Activated T-helper 2 cell treated with anti-CD3 and anti-CD28 coated beads, Interferon-gamma antibody, Interleukin-2, Interleukin-4, amounts not matched to agents 10 μg/mL and 5 μg/mL and 100 μg/mL, durations not matched to agents 14 hours and 24 hours and 36 hours (primary cell): Measurements from ENCODE around the gene RREB1. TPM values are rescaled to one million over a fixed set of nuclear protein-coding genes. Genes with fewer than 3 reads are reported as not detected.

Experiments
- DNase-seq: peaks from one replicate; pipeline ENCODE4 v3.0.0; 2021; ENCODE audit warnings: low spot score
- H3K27ac Mint-ChIP-seq: one replicate; pipeline ENCODE4 v1.8.0; 2021; ENCODE audit warnings: mixed read lengths
- H3K27me3 Mint-ChIP-seq: one replicate; pipeline ENCODE4 v1.8.0; 2021; ENCODE audit warnings: low read depth, mixed read lengths
- H3K36me3 Mint-ChIP-seq: one replicate; pipeline ENCODE4 v1.8.0; 2021; ENCODE audit warnings: low read depth, mixed read lengths
- H3K4me1 Mint-ChIP-seq: one replicate; pipeline ENCODE4 v1.8.0; 2021; ENCODE audit warnings: low read depth, mixed read lengths
- H3K4me3 Mint-ChIP-seq: one replicate; pipeline ENCODE4 v1.8.0; 2021; ENCODE audit warnings: low read depth, mild to moderate bottlenecking, moderate library complexity, mixed read lengths
- H3K9me3 Mint-ChIP-seq: one replicate; pipeline ENCODE4 v1.8.0; 2021; ENCODE audit warnings: mixed read lengths
- intact Hi-C: fragments of 100-400 bp; cut with micrococcal nuclease; formaldehyde crosslinking; loops from one replicate; pipeline ENCODE4 v1.15.1; 2023
- total RNA-seq: library from RNA; stranded (reverse); gene quantifications from 2 replicates; pipeline ENCODE4 v1.2.3, GENCODE V29; 2022

The RREB1 gene
- total RNA-seq, 1 donor from 2014 or later, result 23.1 TPM

- H3K27ac Mint-ChIP-seq, result no peak overlapping the region
- H3K9me3 Mint-ChIP-seq, result no peaks in the 10 kb centered on the region
- intact Hi-C loops, result no loop called here
- H3K36me3 Mint-ChIP-seq, result peaks cover 38% of the 10 kb centered on the region
- peaks cover 9% of the 10 kb centered on the region for H3K4me1 Mint-ChIP-seq
- H3K27me3 Mint-ChIP-seq, result no peaks in the 10 kb centered on the region
- no peak for DNase-seq
- H3K4me3 Mint-ChIP-seq, result no peak overlapping the region
Measured at GRCh38 chr6:7222197-7222596, 114.4 kb downstream of the RREB1 start.

- H3K9me3 Mint-ChIP-seq, result no peaks in the 10 kb centered on the region
- intact Hi-C loops, result no loop called here
- no peaks in the 10 kb centered on the region for H3K27me3 Mint-ChIP-seq
- no peak for DNase-seq
- peaks cover 4% of the 10 kb centered on the region for H3K4me1 Mint-ChIP-seq
- H3K36me3 Mint-ChIP-seq, result peaks cover 59% of the 10 kb centered on the region
- H3K27ac Mint-ChIP-seq, result no peak overlapping the region
- H3K4me3 Mint-ChIP-seq, result no peak overlapping the region
Measured at GRCh38 chr6:7224731-7225130, 117.0 kb downstream of the RREB1 start.

GRCh38 chr6:7228662-7229375 lies 121.1 kb downstream of the RREB1 start:
- Mint-ChIP-seq H3K9me3 (no peaks in the 10 kb centered on the region), H3K4me3 (no peak overlapping the region), H3K27ac (no peak overlapping the region), H3K27me3 (no peaks in the 10 kb centered on the region), H3K36me3 (peaks cover 59% of the 10 kb centered on the region), H3K4me1 (peaks cover 4% of the 10 kb centered on the region)
- DNase-seq, result no peak
- intact Hi-C loops, result no loop called here

- no peaks in the 10 kb centered on the region for H3K27me3 Mint-ChIP-seq
- no peak for DNase-seq
- H3K36me3 Mint-ChIP-seq, result peaks cover 59% of the 10 kb centered on the region
- peaks cover 4% of the 10 kb centered on the region for H3K4me1 Mint-ChIP-seq
- no peak overlapping the region for H3K27ac Mint-ChIP-seq
- intact Hi-C loops, result no loop called here
- H3K4me3 Mint-ChIP-seq, result no peak overlapping the region
- H3K9me3 Mint-ChIP-seq, result no peaks in the 10 kb centered on the region
Measured at GRCh38 chr6:7229376-7230326, 121.9 kb downstream of the RREB1 start.

GRCh38 chr6:7230327-7230691 lies 122.5 kb downstream of the RREB1 start:
- Mint-ChIP-seq H3K36me3 (peaks cover 60% of the 10 kb centered on the region), H3K4me1 (peaks cover 4% of the 10 kb centered on the region), H3K27ac (no peak overlapping the region), H3K27me3 (no peaks in the 10 kb centered on the region), H3K4me3 (no peak overlapping the region), H3K9me3 (no peaks in the 10 kb centered on the region)
- no peak for DNase-seq
- intact Hi-C loops, result no loop called here

- Mint-ChIP-seq H3K36me3 (peaks cover 62% of the 10 kb centered on the region), H3K27me3 (no peaks in the 10 kb centered on the region), H3K9me3 (no peaks in the 10 kb centered on the region), H3K27ac (no peak overlapping the region), H3K4me1 (peaks cover 4% of the 10 kb centered on the region), H3K4me3 (no peak overlapping the region)
- intact Hi-C loops, result no loop called here
- DNase-seq, result no peak
Measured at GRCh38 chr6:7230956-7231713, 123.4 kb downstream of the RREB1 start.

GRCh38 chr6:7232351-7232750 lies 124.6 kb downstream of the RREB1 start:
- H3K27me3 Mint-ChIP-seq, result no peaks in the 10 kb centered on the region
- no peaks in the 10 kb centered on the region for H3K9me3 Mint-ChIP-seq
- intact Hi-C loops, result no loop called here
- peaks cover 55% of the 10 kb centered on the region for H3K36me3 Mint-ChIP-seq
- no peak overlapping the region for H3K4me3 Mint-ChIP-seq
- DNase-seq, result no peak
- peaks cover 4% of the 10 kb centered on the region for H3K4me1 Mint-ChIP-seq
- H3K27ac Mint-ChIP-seq, result no peak overlapping the region

- peaks cover 8% of the 10 kb centered on the region for H3K4me1 Mint-ChIP-seq
- H3K27me3 Mint-ChIP-seq, result no peaks in the 10 kb centered on the region
- H3K9me3 Mint-ChIP-seq, result no peaks in the 10 kb centered on the region
- intact Hi-C loops, result no loop called here
- peaks cover 44% of the 10 kb centered on the region for H3K36me3 Mint-ChIP-seq
- no peak overlapping the region for H3K4me3 Mint-ChIP-seq
- no peak for DNase-seq
- no peak overlapping the region for H3K27ac Mint-ChIP-seq
Measured at GRCh38 chr6:7234547-7234946, 126.8 kb downstream of the RREB1 start.

GRCh38 chr6:7235712-7236305 lies 128.0 kb downstream of the RREB1 start:
- H3K9me3 Mint-ChIP-seq, result no peaks in the 10 kb centered on the region
- H3K4me1 Mint-ChIP-seq, result peaks cover 8% of the 10 kb centered on the region
- intact Hi-C loops, result no loop called here
- no peak for DNase-seq
- H3K36me3 Mint-ChIP-seq, result peaks cover 47% of the 10 kb centered on the region
- no peaks in the 10 kb centered on the region for H3K27me3 Mint-ChIP-seq
- H3K27ac Mint-ChIP-seq, result no peak overlapping the region
- H3K4me3 Mint-ChIP-seq, result no peak overlapping the region

- Mint-ChIP-seq H3K36me3 (peaks cover 47% of the 10 kb centered on the region), H3K9me3 (no peaks in the 10 kb centered on the region), H3K4me3 (no peak overlapping the region), H3K4me1 (peaks cover 8% of the 10 kb centered on the region), H3K27ac (no peak overlapping the region), H3K27me3 (no peaks in the 10 kb centered on the region)
- DNase-seq, result no peak
- intact Hi-C loops, result no loop called here
Measured at GRCh38 chr6:7236306-7237209, 128.8 kb downstream of the RREB1 start.

GRCh38 chr6:7237653-7238188 lies 130.0 kb downstream of the RREB1 start:
- no peaks in the 10 kb centered on the region for H3K9me3 Mint-ChIP-seq

More at GRCh38 chr6:7237653-7238188, 130.0 kb downstream of the RREB1 start:
- H3K4me3 Mint-ChIP-seq, result no peak overlapping the region
- H3K27me3 Mint-ChIP-seq, result no peaks in the 10 kb centered on the region
- peaks cover 9% of the 10 kb centered on the region for H3K4me1 Mint-ChIP-seq
- DNase-seq, result no peak
- intact Hi-C loops, result loop anchor here (2.0 kb wide), 2 partner anchors 151 to 513 kb away; no protein-coding TSS in a partner anchor
- no peak overlapping the region for H3K27ac Mint-ChIP-seq
- peaks cover 40% of the 10 kb centered on the region for H3K36me3 Mint-ChIP-seq
